Measurements from ENCODE around the gene RXFP4. TPM values are rescaled to one million over a fixed set of nuclear protein-coding genes. Genes with fewer than 3 reads are reported as not detected.
"Not testable (repeated sequence)": the region's sequence is repeated elsewhere in the genome, so short reads cannot be mapped to it uniquely, and the experiment has no call there.

Gene RXFP4
- total RNA-seq, 8 experiments from 2014 or later = 0.87 to 2.3 (median 1.5) TPM; not detected in 2

GRCh38 chr1:155911156-155912055 is 30.0 kb upstream of the RXFP4 start, which contains the start of gene RIT1:
RIT1 (minus strand) TSS chr1:155911349; CDS start chr1:155910761, 588 bp downstream.
- WGBS, 10 experiments = 8 to 57% (median 26%) methylated on average over 2 to 14 of the region's 34 CpGs; no CpG with 5 or more reads in 1 of the 10 experiments
- Histone ChIP-seq H3K4me1 (replicated peaks in 1 of 2) (peaks cover 13% of the 10 kb centered on the region in 2 donors), H3K4me3 (peak within 1 kb of the TSS; percentile 50 to 78 (median 63)), H3K27ac (peak within 1 kb of the TSS; percentile 73 to 83)
- peak; percentile 84 to 95 (median 89) for ATAC-seq (replicated peaks in 6 of 8)
- in situ Hi-C loops (cut with MboI; ENCODE audit: low pct_unique_long_range_greater_than_20kb in 2 of 9, low sequenced_read_pairs in 9 of 9, unreplicated experiment in 9 of 9) = no loop called here

GRCh38 chr1:155912056-155912536 is 29.3 kb upstream of the RXFP4 start:
- in situ Hi-C loops (cut with MboI; ENCODE audit: low pct_unique_long_range_greater_than_20kb in 2 of 9, low sequenced_read_pairs in 9 of 9, unreplicated experiment in 9 of 9) = no loop called here
- no peak for ATAC-seq (replicated peaks in 6 of 8)
- WGBS, 10 experiments = 62 to 97% (median 80%) methylated on average over 2 to 6 of the region's 11 CpGs; no CpG with 5 or more reads in 3 of the 10 experiments
- H3K4me3 ChIP-seq = no peak overlapping the region
- peaks cover 13% of the 10 kb centered on the region in 2 donors for H3K4me1 ChIP-seq (replicated peaks in 1 of 2)
- no peak overlapping the region for H3K27ac ChIP-seq

- 46 to 87% (median 72%) methylated on average over 4 to 6 of the region's 6 CpGs for WGBS, 10 experiments
- no peak overlapping the region for H3K4me3 ChIP-seq
- ATAC-seq (replicated peaks in 6 of 8) = no peak
- H3K27ac ChIP-seq = no peak overlapping the region
- in situ Hi-C loops (cut with MboI; ENCODE audit: low pct_unique_long_range_greater_than_20kb in 2 of 9, low sequenced_read_pairs in 9 of 9, unreplicated experiment in 9 of 9) = no loop called here
- H3K4me1 ChIP-seq (replicated peaks in 1 of 2) = peaks cover 13% of the 10 kb centered on the region in 2 donors
Observed at GRCh38 chr1:155913969-155914757, 27.3 kb upstream of the RXFP4 start.

- in situ Hi-C loops (cut with MboI; ENCODE audit: low pct_unique_long_range_greater_than_20kb in 2 of 9, low sequenced_read_pairs in 9 of 9, unreplicated experiment in 9 of 9) = no loop called here
- no peak for ATAC-seq (replicated peaks in 6 of 8)
- H3K4me1 ChIP-seq (replicated peaks in 1 of 2) = no peaks in the 10 kb centered on the region
- WGBS, 10 experiments = 0 to 94% (median 72%) methylated on average over 1 to 3 of the region's 3 CpGs
- no peak overlapping the region for H3K4me3 ChIP-seq
- no peak overlapping the region for H3K27ac ChIP-seq
Observed at GRCh38 chr1:155918660-155919059, 22.8 kb upstream of the RXFP4 start.

GRCh38 chr1:155919801-155920200 is 21.6 kb upstream of the RXFP4 start:
- in situ Hi-C loops (cut with MboI; ENCODE audit: low pct_unique_long_range_greater_than_20kb in 2 of 9, low sequenced_read_pairs in 9 of 9, unreplicated experiment in 9 of 9) = no loop called here
- 80 to 100% (median 100%) methylated on average over 1 to 2 of the region's 2 CpGs; no CpG with 5 or more reads in 2 of the 10 experiments for WGBS, 10 experiments

GRCh38 chr1:155920717-155921116 is 20.7 kb upstream of the RXFP4 start:
- in situ Hi-C loops (cut with MboI; ENCODE audit: low pct_unique_long_range_greater_than_20kb in 2 of 9, low sequenced_read_pairs in 9 of 9, unreplicated experiment in 9 of 9) = no loop called here
- Histone ChIP-seq H3K27ac (no peak overlapping the region), H3K4me3 (no peak overlapping the region), H3K4me1 (replicated peaks in 1 of 2) (no peaks in the 10 kb centered on the region)
- no peak for ATAC-seq (replicated peaks in 6 of 8)
- WGBS, 10 experiments = 67 to 100% (median 92%) methylated on average over 1 to 3 of the region's 3 CpGs; no CpG with 5 or more reads in 1 of the 10 experiments

More at GRCh38 chr1:155919801-155920200, 21.6 kb upstream of the RXFP4 start:
- no peak for ATAC-seq (replicated peaks in 6 of 8)
- no peak overlapping the region for H3K4me3 ChIP-seq
- H3K4me1 ChIP-seq (replicated peaks in 1 of 2) = no peaks in the 10 kb centered on the region
- no peak overlapping the region for H3K27ac ChIP-seq

GRCh38 chr1:155925506-155925905 is 15.9 kb upstream of the RXFP4 start:
- peaks cover 0 to 1% of the 10 kb centered on the region in 2 donors for H3K4me1 ChIP-seq (replicated peaks in 1 of 2)
- no peak overlapping the region for H3K27ac ChIP-seq
- ATAC-seq (replicated peaks in 6 of 8) = no peak
- no peak overlapping the region for H3K4me3 ChIP-seq
- 86 to 100% (median 100%) methylated on average over 1 to 2 of the region's 2 CpGs; no CpG with 5 or more reads in 4 of the 10 experiments for WGBS, 10 experiments
- in situ Hi-C loops (cut with MboI; ENCODE audit: low pct_unique_long_range_greater_than_20kb in 2 of 9, low sequenced_read_pairs in 9 of 9, unreplicated experiment in 9 of 9) = no loop called here

GRCh38 chr1:155929057-155929456 is 12.4 kb upstream of the RXFP4 start:
- WGBS, 10 experiments = 41 to 100% (median 92%) methylated on average over 2 to 5 of the region's 5 CpGs

GRCh38 chr1:155930725-155931124 is 10.7 kb upstream of the RXFP4 start:
- in situ Hi-C loops (cut with MboI; ENCODE audit: low pct_unique_long_range_greater_than_20kb in 2 of 9, low sequenced_read_pairs in 9 of 9, unreplicated experiment in 9 of 9); ATAC-seq (replicated peaks in 6 of 8); H3K27ac ChIP-seq; H3K4me3 ChIP-seq: not testable (repeated sequence)
- peaks cover 33% of the 10 kb centered on the region in 2 donors for H3K4me1 ChIP-seq (replicated peaks in 1 of 2)
- 43 to 99% (median 90%) methylated on average over 1 to 9 of the region's 10 CpGs; no CpG with 5 or more reads in 2 of the 10 experiments for WGBS, 10 experiments

More at GRCh38 chr1:155929057-155929456, 12.4 kb upstream of the RXFP4 start:
- Histone ChIP-seq H3K4me1 (replicated peaks in 1 of 2) (peaks cover 29 to 31% of the 10 kb centered on the region in 2 donors), H3K4me3 (no peak overlapping the region), H3K27ac (no peak overlapping the region)
- in situ Hi-C loops (cut with MboI; ENCODE audit: low pct_unique_long_range_greater_than_20kb in 2 of 9, low sequenced_read_pairs in 9 of 9, unreplicated experiment in 9 of 9) = no loop called here
- ATAC-seq (replicated peaks in 6 of 8) = no peak

GRCh38 chr1:155931332-155932038 is 10.0 kb upstream of the RXFP4 start:
- in situ Hi-C loops (cut with MboI; ENCODE audit: low pct_unique_long_range_greater_than_20kb in 2 of 9, low sequenced_read_pairs in 9 of 9, unreplicated experiment in 9 of 9) = no loop called here
- WGBS, 10 experiments = 33 to 100% (median 77%) methylated on average over 1 to 7 of the region's 7 CpGs
- peak in 1 of 8 experiments; percentile 4 for ATAC-seq (replicated peaks in 6 of 8)

GRCh38 chr1:155932081-155932480 is 9.4 kb upstream of the RXFP4 start:
- no peak for ATAC-seq (replicated peaks in 6 of 8)
- 71 to 100% (median 82%) methylated on average over 1 of the region's 1 CpG; no CpG with 5 or more reads in 4 of the 10 experiments for WGBS, 10 experiments
- in situ Hi-C loops (cut with MboI; ENCODE audit: low pct_unique_long_range_greater_than_20kb in 2 of 9, low sequenced_read_pairs in 9 of 9, unreplicated experiment in 9 of 9) = no loop called here
- no peak overlapping the region for H3K4me3 ChIP-seq
- H3K27ac ChIP-seq = no peak overlapping the region
- peaks cover 33% of the 10 kb centered on the region in 2 donors for H3K4me1 ChIP-seq (replicated peaks in 1 of 2)

More at GRCh38 chr1:155931332-155932038, 10.0 kb upstream of the RXFP4 start:
- peaks cover 33% of the 10 kb centered on the region in 2 donors for H3K4me1 ChIP-seq (replicated peaks in 1 of 2)
- H3K27ac ChIP-seq = no peak overlapping the region
- H3K4me3 ChIP-seq = no peak overlapping the region

- 32 to 97% (median 88%) methylated on average over 1 to 5 of the region's 5 CpGs for WGBS, 10 experiments
- no peak overlapping the region for H3K27ac ChIP-seq
- peak overlapping the region in 3 of 5 donors; percentile 86 to 92 (median 89) for H3K4me3 ChIP-seq
- H3K4me1 ChIP-seq (replicated peaks in 1 of 2) = peaks cover 33% of the 10 kb centered on the region in 2 donors
- no peak for ATAC-seq (replicated peaks in 6 of 8)
- in situ Hi-C loops (cut with MboI; ENCODE audit: low pct_unique_long_range_greater_than_20kb in 2 of 9, low sequenced_read_pairs in 9 of 9, unreplicated experiment in 9 of 9) = no loop called here
Observed at GRCh38 chr1:155932487-155932886, 9.0 kb upstream of the RXFP4 start.

All from motor neuron (in vitro differentiated cells).